Sigmoid colon (tissue), 4 donors: ENCODE results near the gene SEMA4C.

Experiments used
- CTCF ChIP-seq, 4 experiments: fragments of 450-650 bp in 3 of 4; fragments of 200-600 bp in 1 of 4; IDR thresholded peaks; one replicate each; pipeline ENCODE4 v1.5.1; 2016 to 2019; ENCODE audit warnings: antibody characterized with exemption in 4 of 4, mild to moderate bottlenecking in 3 of 4, moderate library complexity in 2 of 4
- POLR2A ChIP-seq, 2 donors: fragments of 450-650 bp; IDR thresholded peaks; one replicate each; pipeline ENCODE4 v1.6.1; 2016; ENCODE audit warnings: antibody characterized with exemption in 2 of 2, mild to moderate bottlenecking in 2 of 2, moderate library complexity in 2 of 2
- POLR2AphosphoS5 ChIP-seq, 4 donors: sonication (generic); formaldehyde crosslinking; IDR thresholded peaks; one replicate each; pipeline ENCODE4 v1.6.1; 2017; ENCODE audit warnings: antibody characterized with exemption in 4 of 4

DNA sequence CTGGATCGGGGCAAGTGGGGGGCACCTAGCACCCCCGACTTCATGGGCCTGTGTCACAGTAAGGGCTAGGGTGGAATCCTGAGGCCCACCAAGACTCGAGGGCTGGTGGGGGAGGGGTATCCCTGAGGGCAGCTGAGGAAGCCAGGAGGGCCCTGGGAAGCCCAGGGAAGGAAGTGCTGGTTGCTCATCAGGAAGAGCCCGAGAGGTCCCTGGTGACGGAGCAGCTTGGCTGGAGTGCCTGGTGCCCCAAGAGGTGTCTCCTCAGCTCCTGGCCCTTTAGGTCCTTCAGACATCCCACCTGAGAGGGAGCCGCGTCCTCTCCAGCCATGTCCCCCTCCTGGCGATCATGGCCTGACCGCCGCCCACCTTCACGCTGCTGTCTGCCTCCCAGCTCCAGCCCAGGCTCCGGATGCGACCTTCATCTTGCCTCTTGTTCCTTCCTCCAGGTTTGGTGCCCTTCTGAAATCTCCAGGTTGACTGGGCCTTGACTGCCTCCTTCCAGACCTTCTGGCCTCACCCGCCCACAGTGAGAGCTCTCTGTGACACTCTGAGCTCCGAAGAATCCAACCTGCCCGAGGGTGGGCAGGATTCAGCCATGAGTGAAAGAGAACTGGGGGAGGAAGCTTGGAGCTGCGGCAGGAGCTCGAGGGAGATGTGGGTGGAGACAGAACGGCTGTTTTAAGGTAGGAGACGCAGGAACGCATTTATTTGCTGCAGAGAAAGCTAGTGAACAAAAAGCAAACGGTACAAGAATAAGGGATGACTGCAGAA lies 42.7 kb upstream of the SEMA4C start:
- no peak for TF ChIP-seq CTCF (IDR thresholded peaks at IDR 0.05)
- TF ChIP-seq POLR2AphosphoS5 (IDR thresholded peaks at IDR 0.05), result no peak
- no peak for TF ChIP-seq POLR2A (IDR thresholded peaks at IDR 0.05)
